ENCODE data around the gene CPE. TPM values are rescaled to one million over a fixed set of nuclear protein-coding genes. Genes with fewer than 3 reads are reported as not detected.

Gene CPE
- total and polyA plus RNA-seq, 10 of the 15 experiments (the other 5 are each of a cell fraction or from before 2014, with no cell fraction given) = 0.05 to 0.14 TPM; not detected in 8

GRCh38 chr4:165464376-165464775 lies 85.6 kb downstream of the CPE start:
- no TSS peak for BruUV-seq (replicated peaks)
- H3K4me1 ChIP-seq (ENCODE audit: control insufficient read depth, insufficient read depth, low read length) = no peaks in the 10 kb centered on the region
- no peak overlapping the region for H3K4me2 ChIP-seq (ENCODE audit: control insufficient read depth, insufficient read depth)
- SMC1A ChIA-PET (ENCODE audit: uncharacterized antibody, unreplicated experiment) = interaction anchor here (0.7 to 2.1 kb wide), 4 partner anchors 48 to 334 kb away, joined by 3 to 11 read pairs (median 5); no protein-coding TSS in a partner anchor
- H3K79me2 ChIP-seq (ENCODE audit: control insufficient read depth, insufficient read depth, low read length) = no peaks in the 10 kb centered on the region
- H3K4me3 ChIP-seq = no peak overlapping the region
- no peak for FAIRE-seq
- H3K36me3 ChIP-seq (ENCODE audit: control insufficient read depth in 2 of 2, insufficient read depth in 2 of 2, low read length in 1 of 2) = no peaks in the 10 kb centered on the region
- RAD21 ChIA-PET (ENCODE audit: unreplicated experiment) = interaction anchor here (1.4 to 2.6 kb wide), 2 partner anchors 109 to 333 kb away, joined by 4 to 21 read pairs; no protein-coding TSS in a partner anchor
- H4K20me1 ChIP-seq (ENCODE audit: control insufficient read depth, insufficient read depth) = no peaks in the 10 kb centered on the region
- POLR2A ChIA-PET = interaction anchor here (1.1 kb wide), 1 partner anchor 133 kb away, joined by 4 read pairs; no protein-coding TSS in a partner anchor
- intact Hi-C loops (cut with micrococcal nuclease; ENCODE audit: unreplicated experiment) (loop anchor here (1.0 kb wide), 2 partner anchors 108 to 333 kb away; no protein-coding TSS in a partner anchor), in situ Hi-C loops (cut with MboI) (loop anchor here (5.0 kb wide), 1 partner anchor 332 kb away; no protein-coding TSS in a partner anchor)
- no peak overlapping the region for H3K27ac ChIP-seq (ENCODE audit: control insufficient read depth, insufficient read depth)
- no peak for ATAC-seq
- WGBS (ENCODE audit: insufficient coverage, insufficient replicate concordance, low lambda C conversion rate, missing lambda C conversion rate) = 38% methylated on average over 7 of the region's 7 CpGs
- no peak overlapping the region for H2AFZ ChIP-seq (ENCODE audit: control insufficient read depth, low read depth, low read length)
- no peak for DNase-seq (ENCODE audit: low read depth, low spot score)
- H3K9me3 ChIP-seq (replicated peaks; ENCODE audit: control insufficient read depth, insufficient read depth, low read length) = no peaks in the 10 kb centered on the region
- CTCF ChIA-PET = interaction anchor here (0.7 to 6.5 kb wide), 11 partner anchors 9 to 355 kb away, joined by 3 to 75 read pairs (median 3); no protein-coding TSS in a partner anchor
- no peak overlapping the region for H3K9ac ChIP-seq (ENCODE audit: control insufficient read depth, insufficient read depth, low read length)
- H3K27me3 ChIP-seq (replicated peaks in 1 of 2; ENCODE audit: control insufficient read depth in 2 of 2, insufficient read depth in 2 of 2, low read length in 1 of 2) = no peaks in the 10 kb centered on the region
- TF ChIP-seq PBX3 (IDR thresholded peaks at IDR 0.05; ENCODE audit: insufficient replicate concordance, low read depth, low read length) = no peak
- TF ChIP-seq SPI1 (IDR thresholded peaks at IDR 0.05; ENCODE audit: borderline replicate concordance, insufficient read depth, low read depth, low read length) = no peak
- TF ChIP-seq E4F1 (IDR thresholded peaks at IDR 0.05; ENCODE audit: borderline replicate concordance, partially characterized antibody) = no peak
- TF ChIP-seq ZSCAN29 (IDR thresholded peaks at IDR 0.05) = no peak
- no peak for TF ChIP-seq SMARCA5 (IDR thresholded peaks at IDR 0.05)
- TF ChIP-seq MEF2B (IDR thresholded peaks at IDR 0.05; ENCODE audit: partially characterized antibody, poor library complexity, severe bottlenecking) = no peak
- TF ChIP-seq RAD21 (IDR thresholded peaks at IDR 0.05; ENCODE audit: insufficient read depth, low read depth, low read length) = no peak
- no peak for TF ChIP-seq ESRRA (IDR thresholded peaks at IDR 0.05; ENCODE audit: low read length)
- TF ChIP-seq BCL11A (IDR thresholded peaks at IDR 0.05; ENCODE audit: low read depth, low read length) = no peak
- no peak for TF ChIP-seq LARP7 (IDR thresholded peaks at IDR 0.05)
- TF ChIP-seq EZH2 (IDR thresholded peaks at IDR 0.05; ENCODE audit: borderline replicate concordance, control insufficient read depth, low read depth, low read length) = no peak
- TF ChIP-seq, protein P1, sequence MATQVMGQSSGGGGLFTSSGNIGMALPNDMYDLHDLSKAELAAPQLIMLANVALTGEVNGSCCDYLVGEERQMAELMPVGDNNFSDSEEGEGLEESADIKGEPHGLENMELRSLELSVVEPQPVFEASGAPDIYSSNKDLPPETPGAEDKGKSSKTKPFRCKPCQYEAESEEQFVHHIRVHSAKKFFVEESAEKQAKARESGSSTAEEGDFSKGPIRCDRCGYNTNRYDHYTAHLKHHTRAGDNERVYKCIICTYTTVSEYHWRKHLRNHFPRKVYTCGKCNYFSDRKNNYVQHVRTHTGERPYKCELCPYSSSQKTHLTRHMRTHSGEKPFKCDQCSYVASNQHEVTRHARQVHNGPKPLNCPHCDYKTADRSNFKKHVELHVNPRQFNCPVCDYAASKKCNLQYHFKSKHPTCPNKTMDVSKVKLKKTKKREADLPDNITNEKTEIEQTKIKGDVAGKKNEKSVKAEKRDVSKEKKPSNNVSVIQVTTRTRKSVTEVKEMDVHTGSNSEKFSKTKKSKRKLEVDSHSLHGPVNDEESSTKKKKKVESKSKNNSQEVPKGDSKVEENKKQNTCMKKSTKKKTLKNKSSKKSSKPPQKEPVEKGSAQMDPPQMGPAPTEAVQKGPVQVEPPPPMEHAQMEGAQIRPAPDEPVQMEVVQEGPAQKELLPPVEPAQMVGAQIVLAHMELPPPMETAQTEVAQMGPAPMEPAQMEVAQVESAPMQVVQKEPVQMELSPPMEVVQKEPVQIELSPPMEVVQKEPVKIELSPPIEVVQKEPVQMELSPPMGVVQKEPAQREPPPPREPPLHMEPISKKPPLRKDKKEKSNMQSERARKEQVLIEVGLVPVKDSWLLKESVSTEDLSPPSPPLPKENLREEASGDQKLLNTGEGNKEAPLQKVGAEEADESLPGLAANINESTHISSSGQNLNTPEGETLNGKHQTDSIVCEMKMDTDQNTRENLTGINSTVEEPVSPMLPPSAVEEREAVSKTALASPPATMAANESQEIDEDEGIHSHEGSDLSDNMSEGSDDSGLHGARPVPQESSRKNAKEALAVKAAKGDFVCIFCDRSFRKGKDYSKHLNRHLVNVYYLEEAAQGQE (IDR thresholded peaks at IDR 0.05; ENCODE audit: low read depth, low read length) = no peak

Measured in GM12878 (cell line).